Lower lobe of right lung (tissue), 2 donors: ENCODE data around the gene LAMA3. TPM values are rescaled to one million over a fixed set of nuclear protein-coding genes. Genes with fewer than 3 reads are reported as not detected.

ENCODE experiments used
- ATAC-seq, 2 donors: fragments of 200-7000 bp; cut with Tn5 transposase; one replicate each; pipeline ENCODE4 v1.9.1; 2020 to 2022; ENCODE audit warnings: mild to moderate bottlenecking in 2 of 2, moderate library complexity in 2 of 2
- DNase-seq: peaks from one replicate; pipeline ENCODE4 v3.0.0-alpha.2; 2020
- H3K27ac ChIP-seq: fragments of 200-600 bp; one replicate; pipeline ENCODE4 v1.8.0; 2022
- H3K27me3 ChIP-seq: fragments of 200-600 bp; one replicate; pipeline ENCODE4 v1.8.0; 2022; ENCODE audit warnings: low read depth
- H3K36me3 ChIP-seq: fragments of 200-600 bp; one replicate; pipeline ENCODE4 v1.8.0; 2022; ENCODE audit warnings: mild to moderate bottlenecking
- H3K4me1 ChIP-seq: fragments of 200-600 bp; one replicate; pipeline ENCODE4 v1.8.0; 2022
- H3K4me3 ChIP-seq: fragments of 200-600 bp; one replicate; pipeline ENCODE4 v1.8.0; 2022; ENCODE audit warnings: mild to moderate bottlenecking
- H3K9me3 ChIP-seq: fragments of 200-600 bp; one replicate; pipeline ENCODE4 v1.8.0; 2022
- intact Hi-C: fragments of 100-400 bp; cut with DNase I; formaldehyde crosslinking; loops from one replicate; pipeline ENCODE4 v1.11.0; 2022
- total RNA-seq: library from RNA; stranded (reverse); fragmentation: NEBNext Ultra II Directional; extraction: Animal tissue kit (Norgen Biotek cat#: 25700); gene quantifications from one replicate; pipeline ENCODE4 v1.2.1, GENCODE V29; 2021
- TF ChIP-seq, protein P1 (sequence below): fragments of 200-600 bp; IDR thresholded peaks from one replicate; pipeline ENCODE4 v1.8.0; 2022; ENCODE audit warnings: antibody characterized with exemption, mild to moderate bottlenecking
- donor health status: DM: no; HTN: yes; CAD: no; lungs with severe emphysema.

The LAMA3 gene
- total RNA-seq, 1 donor from 2014 or later = 89.1 TPM

DNA sequence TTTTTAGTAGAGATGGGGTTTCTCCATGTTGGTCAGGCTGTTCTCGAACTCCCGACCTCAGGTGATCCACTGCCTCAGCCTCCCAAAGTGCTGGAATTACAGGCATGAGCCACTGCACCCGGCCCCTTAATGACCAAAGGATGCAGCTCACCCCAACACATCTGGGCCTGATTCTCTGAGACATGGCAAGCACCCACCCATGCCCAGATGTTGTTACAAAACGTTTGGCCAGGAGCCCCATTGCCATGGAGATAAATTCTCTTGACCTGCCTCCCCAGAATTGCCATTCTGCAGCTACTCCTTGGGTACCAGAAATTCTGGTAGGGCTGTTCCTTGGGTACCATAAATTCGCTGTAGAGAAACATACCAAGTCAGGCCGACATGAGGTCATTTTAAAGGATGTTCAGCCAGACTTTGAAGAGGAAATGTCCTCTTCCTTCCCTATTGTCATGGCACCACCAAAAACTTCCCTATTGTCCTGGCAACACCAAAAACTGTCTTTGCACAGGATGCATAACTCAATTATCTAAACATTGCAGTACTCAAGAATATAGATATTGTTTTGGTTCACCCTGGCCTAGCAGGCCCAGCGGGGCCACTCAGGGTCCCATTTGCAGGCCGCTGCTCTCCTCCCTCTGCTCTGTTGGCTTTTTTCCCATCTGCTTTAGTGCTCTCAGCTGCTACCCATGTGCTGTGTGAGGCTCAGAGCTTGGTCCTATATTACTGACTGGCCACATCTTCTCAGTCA is 164.4 kb downstream of the LAMA3 start:
- Histone ChIP-seq H3K36me3 (peaks cover 6% of the 10 kb centered on the region), H3K27me3 (no peaks in the 10 kb centered on the region), H3K4me3 (no peak overlapping the region), H3K4me1 (peaks cover 7% of the 10 kb centered on the region), H3K9me3 (no peaks in the 10 kb centered on the region), H3K27ac (no peak overlapping the region)
- DNase-seq (no peak), ATAC-seq (no peak)
- TF ChIP-seq, protein P1, sequence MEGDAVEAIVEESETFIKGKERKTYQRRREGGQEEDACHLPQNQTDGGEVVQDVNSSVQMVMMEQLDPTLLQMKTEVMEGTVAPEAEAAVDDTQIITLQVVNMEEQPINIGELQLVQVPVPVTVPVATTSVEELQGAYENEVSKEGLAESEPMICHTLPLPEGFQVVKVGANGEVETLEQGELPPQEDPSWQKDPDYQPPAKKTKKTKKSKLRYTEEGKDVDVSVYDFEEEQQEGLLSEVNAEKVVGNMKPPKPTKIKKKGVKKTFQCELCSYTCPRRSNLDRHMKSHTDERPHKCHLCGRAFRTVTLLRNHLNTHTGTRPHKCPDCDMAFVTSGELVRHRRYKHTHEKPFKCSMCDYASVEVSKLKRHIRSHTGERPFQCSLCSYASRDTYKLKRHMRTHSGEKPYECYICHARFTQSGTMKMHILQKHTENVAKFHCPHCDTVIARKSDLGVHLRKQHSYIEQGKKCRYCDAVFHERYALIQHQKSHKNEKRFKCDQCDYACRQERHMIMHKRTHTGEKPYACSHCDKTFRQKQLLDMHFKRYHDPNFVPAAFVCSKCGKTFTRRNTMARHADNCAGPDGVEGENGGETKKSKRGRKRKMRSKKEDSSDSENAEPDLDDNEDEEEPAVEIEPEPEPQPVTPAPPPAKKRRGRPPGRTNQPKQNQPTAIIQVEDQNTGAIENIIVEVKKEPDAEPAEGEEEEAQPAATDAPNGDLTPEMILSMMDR = no peak
- intact Hi-C loops = no loop called here

DNA sequence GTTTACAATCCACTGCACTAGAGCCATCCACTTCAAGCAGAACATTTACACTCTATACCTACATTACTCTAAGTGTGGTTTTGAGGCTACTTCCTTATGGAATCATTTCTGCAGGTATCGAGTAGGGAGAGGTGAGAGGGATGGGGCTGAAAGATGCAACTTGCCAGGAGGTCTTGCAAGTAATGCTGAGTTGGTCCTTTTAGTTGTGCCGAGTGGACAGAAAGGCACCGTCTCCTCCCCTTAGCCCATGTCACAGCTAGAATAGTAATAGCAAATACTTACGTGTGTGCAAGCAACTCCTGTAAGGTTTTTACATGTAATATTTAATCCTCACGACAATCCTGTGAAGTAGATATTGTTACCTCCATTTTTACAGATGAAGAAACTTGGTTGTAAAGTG is 166.5 kb downstream of the LAMA3 start:
- intact Hi-C loops = no loop called here
- Histone ChIP-seq H3K27me3 (no peaks in the 10 kb centered on the region), H3K27ac (no peak overlapping the region), H3K9me3 (no peaks in the 10 kb centered on the region), H3K4me3 (no peak overlapping the region), H3K36me3 (peaks cover 11% of the 10 kb centered on the region), H3K4me1 (peaks cover 7% of the 10 kb centered on the region)
- DNase-seq (no peak), ATAC-seq (no peak)
- TF ChIP-seq, protein P1 = no peak

DNA sequence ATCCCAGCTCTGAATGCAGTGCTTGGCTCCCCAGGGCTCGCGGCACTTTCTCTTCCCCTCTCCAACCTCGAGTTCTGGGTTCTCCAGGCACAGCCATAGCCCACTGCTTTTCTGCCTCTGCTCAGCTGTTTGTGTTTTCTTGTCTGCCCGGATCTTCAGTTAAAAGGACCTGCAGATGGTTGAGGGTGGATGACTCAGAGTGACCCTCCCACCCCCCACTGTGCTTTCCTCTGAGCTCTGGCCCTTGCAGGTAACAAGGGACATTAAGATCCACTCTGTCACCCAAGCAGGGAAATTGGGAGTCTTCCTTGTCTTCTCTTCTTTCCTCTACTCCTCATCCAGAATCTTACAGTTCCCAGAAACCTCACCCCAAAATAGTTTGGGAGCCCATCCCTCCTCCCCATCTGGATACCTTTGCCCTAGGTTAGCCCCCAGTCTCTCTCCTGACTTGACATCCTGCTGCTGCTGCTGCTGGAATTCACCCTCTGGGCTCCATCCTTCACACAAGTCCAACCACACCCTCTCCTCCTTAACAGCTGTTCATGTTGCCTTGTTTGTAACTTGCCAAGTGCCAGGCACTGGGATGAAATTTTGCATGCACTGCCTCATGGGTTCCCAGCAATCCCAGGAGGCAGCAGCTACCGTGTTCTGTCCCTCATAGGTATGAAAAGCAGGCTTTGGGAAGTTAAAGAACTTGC is 167.4 kb downstream of the LAMA3 start:
- Histone ChIP-seq H3K9me3 (no peaks in the 10 kb centered on the region), H3K4me1 (peaks cover 7% of the 10 kb centered on the region), H3K36me3 (peaks cover 5% of the 10 kb centered on the region), H3K27me3 (no peaks in the 10 kb centered on the region), H3K27ac (no peak overlapping the region), H3K4me3 (no peak overlapping the region)
- ATAC-seq (no peak), DNase-seq (no peak)
- intact Hi-C loops = no loop called here
- TF ChIP-seq, protein P1 = no peak

- no peak overlapping the region for H3K4me3 ChIP-seq
- DNase-seq (no peak), ATAC-seq (no peak)
- peaks cover 5% of the 10 kb centered on the region for H3K36me3 ChIP-seq
- no peak overlapping the region for H3K27ac ChIP-seq
- H3K9me3 ChIP-seq = no peaks in the 10 kb centered on the region
- intact Hi-C loops = no loop called here
- TF ChIP-seq, protein P1 = no peak
- H3K27me3 ChIP-seq = no peaks in the 10 kb centered on the region
- peaks cover 7% of the 10 kb centered on the region for H3K4me1 ChIP-seq
Observed at GRCh38 chr18:23857164-23857552, 167.9 kb downstream of the LAMA3 start.

GRCh38 chr18:23857756-23858155 is 168.5 kb downstream of the LAMA3 start:
- TF ChIP-seq, protein P1 = no peak
- DNase-seq (peak; percentile 84), ATAC-seq (peak; percentile 89)
- Histone ChIP-seq H3K27me3 (no peaks in the 10 kb centered on the region), H3K27ac (no peak overlapping the region), H3K4me1 (peaks cover 7% of the 10 kb centered on the region), H3K4me3 (no peak overlapping the region), H3K9me3 (no peaks in the 10 kb centered on the region), H3K36me3 (peaks cover 5% of the 10 kb centered on the region)
- intact Hi-C loops = no loop called here
